ENCODE data around the gene EXT2. TPM values are rescaled to one million over a fixed set of nuclear protein-coding genes. Genes with fewer than 3 reads are reported as not detected.
A peak's percentile ranks its signal among the peaks of the same experiment; 100 is the strongest.

Gene EXT2
- polyA plus RNA-seq (ENCODE audit: insufficient read length in 10 of 10), result 10 to 100 TPM; 51.6 to 77.8 (median 54.0) TPM
- long read RNA-seq, donor 1, transcript EXT2-210 (14 exons, 3,136 nt), result major isoform, 5 of 26 reads
- long read RNA-seq, donor 1, partial matches to known transcripts, result 21 of 26 reads
- long read RNA-seq, donor 1, other reads (novel, unspliced or antisense), result 0 of 26 reads
- long read RNA-seq, donor 2, partial matches to known transcripts, result 16 of 19 reads
- long read RNA-seq, donor 2, other reads (novel, unspliced or antisense), result 0 of 19 reads
- long read RNA-seq, donor 3, result 0 reads
- long read RNA-seq, donor 4, partial matches to known transcripts, result 6 of 7 reads
- long read RNA-seq, donor 4, other reads (novel, unspliced or antisense), result 0 of 7 reads
- long read RNA-seq, donor 5, partial matches to known transcripts, result 0 of 4 reads
- long read RNA-seq, donor 5, other reads (novel, unspliced or antisense), result 0 of 4 reads
- long read RNA-seq, donor 6, transcript EXT2-210 (14 exons, 3,136 nt), result major isoform, 6 of 20 reads
- long read RNA-seq, donor 6, partial matches to known transcripts, result 14 of 20 reads
- long read RNA-seq, donor 6, other reads (novel, unspliced or antisense), result 0 of 20 reads
- long read RNA-seq, donor 7, transcript EXT2-210 (14 exons, 3,136 nt), result major isoform, 5 of 17 reads
- long read RNA-seq, donor 7, partial matches to known transcripts, result 11 of 17 reads
- long read RNA-seq, donor 7, other reads (novel, unspliced or antisense), result 0 of 17 reads
- long read RNA-seq, donor 8, partial matches to known transcripts, result 6 of 9 reads
- long read RNA-seq, donor 8, other reads (novel, unspliced or antisense), result 0 of 9 reads
- long read RNA-seq, donor 9, result 0 reads

DNA sequence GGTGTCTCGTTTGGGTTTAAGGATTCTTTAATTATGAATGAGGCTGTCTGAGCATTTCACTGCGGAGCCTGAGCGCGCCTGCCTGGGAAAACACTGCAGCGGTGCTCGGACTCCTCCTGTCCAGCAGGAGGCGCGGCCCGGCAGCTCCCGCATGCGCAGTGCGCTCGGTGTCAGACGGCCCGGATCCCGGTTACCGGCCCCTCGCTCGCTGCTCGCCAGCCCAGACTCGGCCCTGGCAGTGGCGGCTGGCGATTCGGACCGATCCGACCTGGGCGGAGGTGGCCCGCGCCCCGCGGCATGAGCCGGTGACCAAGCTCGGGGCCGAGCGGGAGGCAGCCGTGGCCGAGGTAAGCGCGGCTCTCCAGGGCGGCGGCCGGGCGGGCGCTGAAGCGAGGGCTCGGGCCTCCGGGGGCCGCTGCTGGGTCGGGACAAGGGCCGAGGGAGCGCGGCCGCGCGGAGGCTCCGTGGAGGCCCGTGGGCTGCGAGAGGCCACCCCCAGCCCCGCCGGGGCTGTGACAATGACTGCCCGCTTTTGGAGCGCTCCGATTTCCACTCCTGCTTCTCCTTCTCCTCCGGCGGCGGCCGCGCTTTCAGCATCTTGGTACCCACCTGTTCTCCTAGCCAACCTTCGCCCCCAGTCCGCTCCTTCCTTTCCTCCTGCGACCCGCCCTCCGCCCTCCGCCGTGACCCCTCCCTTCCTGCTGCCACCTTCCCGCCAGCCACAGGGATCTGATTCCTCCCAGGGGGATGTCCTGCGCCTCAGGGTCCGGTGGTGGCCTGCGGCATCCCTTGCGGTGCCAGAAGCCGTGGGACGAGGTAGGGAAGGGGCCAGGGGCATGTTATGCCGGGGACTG is at the start of gene EXT2:
TSS of gene EXT2 (plus strand) at position 173 of the 854 bp plus-strand sequence. CDS start 12,035 bp downstream, outside the sequence.
- peak; percentile 79 to 95 (median 92) for DNase-seq

- DNase-seq, result no peak
Measured at GRCh38 chr11:44046182-44046581, 49.3 kb upstream of the EXT2 start.

- DNase-seq, result no peak
Measured at GRCh38 chr11:44047298-44047697, 48.2 kb upstream of the EXT2 start.

DNA sequence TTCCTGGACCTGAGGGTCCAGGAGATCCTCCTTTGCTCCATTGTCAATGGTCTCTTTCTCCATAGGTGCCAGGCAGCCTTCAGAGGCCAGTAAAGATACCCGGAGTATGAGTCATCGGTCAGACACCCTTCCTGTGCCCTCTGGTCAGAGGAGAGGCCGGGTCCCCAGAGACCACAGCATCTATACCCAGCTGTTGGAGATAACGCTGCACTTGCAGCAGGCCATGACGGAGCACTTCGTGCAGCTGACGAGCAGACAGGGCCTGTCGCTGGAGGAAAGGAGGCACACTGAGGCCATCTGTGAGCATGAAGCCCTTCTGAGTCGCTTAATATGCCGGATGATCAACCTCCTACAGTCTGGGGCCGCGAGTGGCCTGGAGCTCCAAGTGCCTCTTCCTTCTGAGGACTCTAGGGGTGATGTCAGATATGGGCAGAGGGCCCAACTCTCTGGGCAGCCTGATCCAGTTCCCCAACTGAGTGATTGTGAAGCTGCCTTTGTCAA is 47.5 kb upstream of the EXT2 start, which contains the start of gene ACCSL:
TSS of gene ACCSL (plus strand) at position 51 of the 501 bp plus-strand sequence. CDS start at position 107, 56 bp downstream.
- no peak for DNase-seq

GRCh38 chr11:44049832-44050231 is 45.6 kb upstream of the EXT2 start:
- no peak for DNase-seq

DNA sequence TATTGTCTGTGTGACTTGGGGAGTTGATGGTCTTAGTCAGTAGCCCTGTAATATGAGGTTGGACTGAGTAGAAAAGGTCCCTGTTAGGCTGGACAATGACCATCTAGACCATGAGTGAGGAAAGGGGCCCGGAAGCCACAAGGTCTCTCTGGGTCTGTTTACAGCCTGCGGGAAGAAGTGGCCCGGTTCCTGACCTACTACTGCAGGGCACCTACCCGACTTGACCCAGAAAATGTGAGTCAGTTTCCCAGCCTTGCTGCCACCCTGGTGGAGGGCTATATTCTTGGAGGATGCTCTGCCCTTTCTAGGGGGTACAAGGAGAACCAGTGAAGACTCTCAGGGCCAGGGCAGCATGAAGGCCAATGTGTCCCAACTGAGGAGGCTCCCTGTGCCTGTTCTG is 44.3 kb upstream of the EXT2 start:
- DNase-seq, result no peak

- no peak for DNase-seq
Measured at GRCh38 chr11:44057340-44057739, 38.1 kb upstream of the EXT2 start.

- no peak for DNase-seq
Measured at GRCh38 chr11:44058275-44058674, 37.2 kb upstream of the EXT2 start.

- peak in 1 of 3 donors; percentile 2 for DNase-seq
Measured at GRCh38 chr11:44065161-44065661, 30.3 kb upstream of the EXT2 start.

GRCh38 chr11:44065841-44066731 is 29.4 kb upstream of the EXT2 start, which contains the start of gene ACCS:
ACCS (plus strand) TSS chr11:44066270; CDS start chr11:44067628, 1,358 bp downstream.
- peak; percentile 92 to 98 (median 95) for DNase-seq

DNA sequence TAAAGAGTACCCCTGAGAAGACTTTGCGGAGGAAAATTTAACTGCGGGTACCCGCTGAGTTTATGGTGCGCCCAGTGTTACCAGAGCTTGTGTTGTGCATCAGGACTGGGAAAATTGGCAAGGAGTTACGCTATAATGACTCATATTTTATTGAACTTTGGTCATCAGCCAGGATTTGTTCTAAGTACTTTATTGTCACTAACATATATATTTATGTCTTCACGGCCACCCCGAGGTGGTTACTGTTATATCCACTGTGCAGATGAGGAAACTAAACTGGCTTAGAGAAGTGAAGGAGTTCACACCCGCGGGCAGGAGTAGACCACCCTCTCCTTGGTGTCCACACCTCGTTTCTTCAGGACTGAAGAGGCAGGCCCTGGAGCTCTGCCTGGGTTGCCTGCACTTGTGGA is 28.7 kb upstream of the EXT2 start:
- DNase-seq, result peak in 2 of 3 donors; percentile 35 to 38

DNA sequence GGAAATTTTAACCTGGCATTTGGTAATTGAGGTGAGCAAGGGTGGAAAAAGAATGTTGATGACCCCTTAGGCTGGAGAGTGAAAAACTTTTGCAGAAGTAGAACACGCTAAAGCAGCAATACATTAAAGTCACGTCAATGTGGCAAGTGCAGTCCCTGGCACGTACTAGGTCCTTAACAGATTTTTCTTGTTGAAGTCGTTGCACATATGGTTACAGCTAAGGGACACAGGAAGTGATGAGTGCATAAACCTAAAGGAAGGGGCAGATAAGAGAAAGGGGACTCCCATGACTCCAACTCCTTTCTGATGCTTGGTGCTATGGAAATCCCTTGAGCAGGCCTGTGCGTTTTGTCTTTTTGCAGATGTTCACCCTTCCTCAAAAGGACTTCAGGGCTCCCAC is 28.2 kb upstream of the EXT2 start:
- DNase-seq, result no peak

- DNase-seq, result no peak
Measured at GRCh38 chr11:44068180-44068579, 27.3 kb upstream of the EXT2 start.

- no peak for DNase-seq
Measured at GRCh38 chr11:44071157-44071556, 24.3 kb upstream of the EXT2 start.

- no peak for DNase-seq
Measured at GRCh38 chr11:44072757-44073658, 22.5 kb upstream of the EXT2 start.

DNA sequence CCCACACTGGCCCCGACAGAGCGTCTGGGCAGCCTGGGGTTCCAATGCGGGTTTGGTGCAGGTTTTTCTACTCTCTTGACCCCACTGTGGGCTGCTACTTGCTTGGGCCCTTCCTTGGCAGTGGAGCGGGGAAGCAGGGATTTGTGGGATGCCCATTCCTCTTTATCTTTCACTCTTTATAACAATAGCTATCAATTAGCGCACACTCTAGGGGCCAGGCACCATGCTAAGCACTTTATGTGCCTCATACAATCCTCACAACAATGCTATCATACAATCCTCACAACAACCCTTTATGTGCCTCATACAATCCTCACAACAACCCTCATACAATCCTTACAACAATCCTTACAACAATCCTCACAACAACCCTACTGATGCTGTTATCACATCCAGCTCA is 16.7 kb upstream of the EXT2 start:
- DNase-seq, result no peak

GRCh38 chr11:44079376-44079775 is 16.1 kb upstream of the EXT2 start:
- DNase-seq, result no peak

DNA sequence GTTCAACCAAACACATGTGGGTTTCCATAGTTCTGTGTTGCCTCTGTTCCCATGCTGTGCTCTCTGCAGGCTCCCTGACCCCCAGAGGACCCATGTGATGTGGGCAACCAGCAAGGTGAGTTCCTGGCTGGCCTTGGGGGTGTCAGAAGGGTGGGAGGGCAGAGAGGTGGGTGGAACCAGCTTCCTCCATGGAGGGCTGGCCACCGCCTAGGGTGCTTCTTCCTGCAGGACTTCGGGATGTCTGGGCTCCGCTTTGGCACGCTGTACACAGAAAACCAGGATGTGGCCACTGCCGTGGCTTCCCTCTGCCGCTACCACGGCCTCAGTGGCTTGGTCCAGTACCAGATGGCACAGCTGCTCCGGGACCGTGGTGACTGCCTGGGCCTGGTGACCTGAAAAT is 14.5 kb upstream of the EXT2 start:
- no peak for DNase-seq

GRCh38 chr11:44082645-44083044 is 12.8 kb upstream of the EXT2 start:
- DNase-seq, result no peak
